CD14-positive monocyte (primary cell): ENCODE data around the gene SLC24A3. TPM values are rescaled to one million over a fixed set of nuclear protein-coding genes. Genes with fewer than 3 reads are reported as not detected.
A peak's percentile ranks its signal among the peaks of the same experiment; 100 is the strongest.

Experiments used
- DNase-seq, 3 donors: peaks; one replicate each; pipeline ENCODE4 v3.0.0-alpha.2; 2011 to 2022
- H2AFZ ChIP-seq: 2 replicates; pipeline ENCODE4 v1.6.0; 2012; ENCODE audit warnings: mild to moderate bottlenecking, low read depth, low read length, inconsistent platforms; ENCODE audit not compliant: insufficient read depth, poor library complexity, severe bottlenecking
- H3K27ac ChIP-seq, 2 donors: 1 replicate in 1 of 2; 2 replicates in 1 of 2; pipeline ENCODE4 v1.5.1; 2012 to 2013; ENCODE audit warnings: low read length in 2 of 2, control low read depth in 1 of 2, inconsistent platforms in 1 of 2, low read depth in 1 of 2, mild to moderate bottlenecking in 1 of 2
- H3K27me3 ChIP-seq, 2 donors: one replicate each; pipeline versions ENCODE4 v1.6.0 to v1.6.1; 2011 to 2013; ENCODE audit warnings: low read length in 2 of 2; ENCODE audit not compliant: control insufficient read depth in 2 of 2, insufficient read depth in 2 of 2
- H3K36me3 ChIP-seq, 2 donors: replicated peaks in 1 of 2; 1 replicate in 1 of 2; 2 replicates in 1 of 2; pipeline versions ENCODE4 v1.5.1 to v1.6.1; 2012 to 2013; ENCODE audit warnings: low read length in 2 of 2, control low read depth in 1 of 2, inconsistent platforms in 1 of 2, mild to moderate bottlenecking in 1 of 2; ENCODE audit not compliant: insufficient read depth in 2 of 2, control insufficient read depth in 1 of 2
- H3K4me1 ChIP-seq, 2 donors: 1 replicate in 1 of 2; 2 replicates in 1 of 2; pipeline versions ENCODE4 v1.5.1 to v1.6.1; 2012 to 2013; ENCODE audit warnings: low read length in 2 of 2, control low read depth in 1 of 2, inconsistent platforms in 1 of 2, mild to moderate bottlenecking in 1 of 2, moderate library complexity in 1 of 2; ENCODE audit not compliant: insufficient read depth in 2 of 2, control insufficient read depth in 1 of 2
- H3K4me2 ChIP-seq: replicated peaks from 2 replicates; pipeline ENCODE3; 2012; ENCODE audit warnings: low read length, moderate library complexity, mild to moderate bottlenecking; ENCODE audit not compliant: poor library complexity, severe bottlenecking; ENCODE audit errors: extremely low read depth
- H3K4me3 ChIP-seq, 3 experiments: fragments of 200-600 bp in 1 of 3; sonication (generic) in 1 of 3; replicated peaks in 1 of 3; 1 replicate in 2 of 3; 2 replicates in 1 of 3; pipeline ENCODE4 v1.5.1; 2011 to 2013; ENCODE audit warnings: low read length in 3 of 3, mild to moderate bottlenecking in 3 of 3, control low read depth in 2 of 3, low read depth in 2 of 3, inconsistent platforms in 1 of 3, moderate library complexity in 1 of 3
- H3K79me2 ChIP-seq: 2 replicates; pipeline ENCODE4 v1.6.0; 2012; ENCODE audit warnings: mild to moderate bottlenecking, control low read depth, inconsistent platforms, low read length, moderate library complexity; ENCODE audit not compliant: insufficient read depth
- H3K9ac ChIP-seq: 2 replicates; pipeline ENCODE4 v1.6.0; 2017; ENCODE audit warnings: low read length, mild to moderate bottlenecking; ENCODE audit not compliant: insufficient read depth, poor library complexity, severe bottlenecking
- H3K9me3 ChIP-seq, 2 donors: replicated peaks in 1 of 2; 1 replicate in 1 of 2; 2 replicates in 1 of 2; pipeline versions ENCODE4 v1.5.1 to v1.6.1; 2012 to 2013; ENCODE audit warnings: low read length in 2 of 2, control low read depth in 1 of 2; ENCODE audit not compliant: control insufficient read depth in 1 of 2, insufficient read depth in 1 of 2
- H4K20me1 ChIP-seq: 2 replicates; pipeline ENCODE4 v1.6.0; 2012; ENCODE audit warnings: mild to moderate bottlenecking, low read length, control low read depth, moderate library complexity; ENCODE audit not compliant: insufficient read depth
- H3K27ac Mint-ChIP-seq, 7 donors: one replicate each; pipeline ENCODE4 v1.8.0; 2020; ENCODE audit warnings: mild to moderate bottlenecking in 7 of 7, mixed read lengths in 7 of 7, moderate library complexity in 6 of 7, inconsistent platforms in 2 of 7
- H3K27me3 Mint-ChIP-seq, 3 donors: one replicate each; pipeline ENCODE4 v1.8.0; 2021 to 2022; ENCODE audit warnings: low read depth in 3 of 3, mild to moderate bottlenecking in 3 of 3, mixed read lengths in 3 of 3, moderate library complexity in 3 of 3, inconsistent platforms in 1 of 3
- H3K36me3 Mint-ChIP-seq, 2 donors: one replicate each; pipeline ENCODE4 v1.8.0; 2020; ENCODE audit warnings: mixed read lengths in 2 of 2, inconsistent platforms in 1 of 2, mild to moderate bottlenecking in 1 of 2
- H3K4me1 Mint-ChIP-seq: one replicate; pipeline ENCODE4 v1.8.0; 2020; ENCODE audit warnings: mild to moderate bottlenecking, mixed read lengths
- H3K4me3 Mint-ChIP-seq, 2 donors: one replicate each; pipeline ENCODE4 v1.8.0; 2020; ENCODE audit warnings: mild to moderate bottlenecking in 2 of 2, mixed read lengths in 2 of 2, moderate library complexity in 1 of 2
- H3K9me3 Mint-ChIP-seq, 7 donors: one replicate each; pipeline ENCODE4 v1.8.0; 2020 to 2022; ENCODE audit warnings: mixed read lengths in 7 of 7, mild to moderate bottlenecking in 6 of 7, moderate library complexity in 6 of 7, inconsistent platforms in 2 of 7
- CTCF ChIP-seq: fragments of 200-600 bp; IDR thresholded peaks from one replicate; pipeline ENCODE4 v1.8.0; 2022; ENCODE audit warnings: antibody characterized with exemption, mild to moderate bottlenecking
- WGBS: methylation state at CpG from one replicate; pipeline ENCODE4 v1.1.5; 2013; ENCODE audit warnings: missing lambda C conversion rate; ENCODE audit not compliant: insufficient coverage; 5-methylcytosine and 5-hydroxymethylcytosine counted together
- intact Hi-C, 2 donors: fragments of 100-400 bp; cut with micrococcal nuclease; formaldehyde crosslinking; loops; one replicate each; pipeline versions ENCODE4 v1.15.0 to v1.15.1; 2023
- polyA plus RNA-seq, 3 donors: library from polyadenylated mRNA; depleted of rRNA in 1 of 3; unstranded in 2 of 3; stranded (reverse) in 1 of 3; fragments of 300-500 nt in 2 of 3; fragments of >200 nt in 1 of 3; fragmentation: Illumina TruSeq in 2 of 3; gene quantifications; 1 replicate in 2 of 3; 2 replicates in 1 of 3; pipeline ENCODE4 v1.2.3, GENCODE V29; 2012 to 2021

SLC24A3 gene
- polyA plus RNA-seq, 3 donors, result 0.04 to 0.08 TPM; not detected in 1

- Histone ChIP-seq H2AFZ (no peak overlapping the region), H3K27ac (no peak overlapping the region), H3K79me2 (no peaks in the 10 kb centered on the region), H3K36me3 (no peaks in the 10 kb centered on the region), H3K9me3 (no peaks in the 10 kb centered on the region), H3K4me2 (no peak overlapping the region), H3K4me3 (no peak overlapping the region), H4K20me1 (no peaks in the 10 kb centered on the region), H3K4me1 (peaks cover 6 to 8% of the 10 kb centered on the region in 2 donors), H3K27me3 (no peaks in the 10 kb centered on the region), H3K9ac (no peak overlapping the region)
- H3K27ac Mint-ChIP-seq, result no peak overlapping the region
- no peak for DNase-seq
- WGBS, result 96% methylated on average over 5 of the region's 8 CpGs
- H3K9me3 Mint-ChIP-seq, result peaks cover 0 to 2% (median 0%) of the 10 kb centered on the region in 7 donors
- peaks cover 16% of the 10 kb centered on the region for H3K4me1 Mint-ChIP-seq
- no peak for TF ChIP-seq CTCF
- H3K36me3 Mint-ChIP-seq, result no peaks in the 10 kb centered on the region
- intact Hi-C loops, result loop anchor here in 1 of 2 donors (10.0 kb wide), 1 partner anchor 55 kb away; the partner anchor contains the start of gene SLC24A3
- H3K4me3 Mint-ChIP-seq, result no peak overlapping the region
- peaks cover 0 to 2% (median 0%) of the 10 kb centered on the region in 3 donors for H3K27me3 Mint-ChIP-seq
Observed at GRCh38 chr20:19269737-19270340, 57.4 kb downstream of the SLC24A3 start.

GRCh38 chr20:19271879-19272651 is 59.6 kb downstream of the SLC24A3 start:
- intact Hi-C loops, result loop anchor here in 1 of 2 donors (10.0 kb wide), 1 partner anchor 57 kb away; the partner anchor contains the start of gene SLC24A3
- no peaks in the 10 kb centered on the region for H4K20me1 ChIP-seq
- peak overlapping the region; percentile 26 for H2AFZ ChIP-seq
- no peaks in the 10 kb centered on the region for H3K9me3 ChIP-seq
- H3K27me3 Mint-ChIP-seq, result peaks cover 0 to 2% (median 2%) of the 10 kb centered on the region in 3 donors
- H3K27ac ChIP-seq, result no peak overlapping the region
- peaks cover 10 to 11% of the 10 kb centered on the region in 2 donors for H3K4me1 ChIP-seq
- H3K4me3 Mint-ChIP-seq, result no peak overlapping the region
- H3K4me3 ChIP-seq, result no peak overlapping the region
- no peak for DNase-seq
- no peak overlapping the region for H3K9ac ChIP-seq
- peaks cover 25% of the 10 kb centered on the region for H3K4me1 Mint-ChIP-seq
- H3K27ac Mint-ChIP-seq, result peak overlapping the region in 1 of 7 donors; percentile 42
- no peaks in the 10 kb centered on the region for H3K79me2 ChIP-seq
- H3K9me3 Mint-ChIP-seq, result peaks cover 0 to 2% (median 0%) of the 10 kb centered on the region in 7 donors
- H3K4me2 ChIP-seq, result no peak overlapping the region
- 79% methylated on average over 4 of the region's 7 CpGs for WGBS
- no peak for TF ChIP-seq CTCF
- no peaks in the 10 kb centered on the region for H3K36me3 ChIP-seq
- no peaks in the 10 kb centered on the region for H3K36me3 Mint-ChIP-seq
- H3K27me3 ChIP-seq, result no peaks in the 10 kb centered on the region
